A673 (cell line): Measurements from ENCODE around the gene NEURL3. TPM values are rescaled to one million over a fixed set of nuclear protein-coding genes. Genes with fewer than 3 reads are reported as not detected.

Source experiments
- BruUV-seq: library from RNA; stranded (reverse); fragments of 400-500 nt; replicated peaks from 2 replicates; lab custom pipeline; 2021; lab: Mats Ljungman, UMichigan
- CTCF ChIA-PET: fragments of 300-600 bp; sonication (Branson Sonifier 250); formaldehyde crosslinking; loops from one replicate; lab custom pipeline; 2022; ENCODE audit warnings: antibody characterized with exemption; lab: Charles Lee
- POLR2A ChIA-PET: fragments of 300-600 bp; sonication (Branson Sonifier 250); formaldehyde crosslinking; loops from one replicate; lab custom pipeline; 2022; ENCODE audit warnings: antibody characterized with exemption; ENCODE audit not compliant: low non-redundant PET; lab: Charles Lee
- DNase-seq: peaks from one replicate; pipeline ENCODE4 v3.0.0-alpha.2; 2015; ENCODE audit warnings: low spot score
- H3K27ac ChIP-seq: fragments of 200-600 bp; sonication (generic); 2 replicates; pipeline ENCODE4 v1.5.1; 2016; ENCODE audit warnings: mixed run types, low read depth, mild to moderate bottlenecking, mixed read lengths, antibody characterized with exemption, low read length; ENCODE audit not compliant: poor library complexity, severe bottlenecking
- H3K27me3 ChIP-seq: fragments of 200-600 bp; sonication (generic); replicated peaks from 2 replicates; pipeline ENCODE4 v1.6.1; 2017; ENCODE audit warnings: mixed run types, low read depth, mild to moderate bottlenecking, mixed read lengths, antibody characterized with exemption, low read length; ENCODE audit not compliant: insufficient read depth, poor library complexity
- H3K36me3 ChIP-seq: fragments of 200-600 bp; sonication (generic); 2 replicates; pipeline ENCODE4 v1.6.1; 2016; ENCODE audit warnings: mixed run types, mild to moderate bottlenecking, mixed read lengths, antibody characterized with exemption, low read length; ENCODE audit not compliant: insufficient read depth, poor library complexity, severe bottlenecking
- H3K4me1 ChIP-seq: fragments of 200-600 bp; sonication (generic); 2 replicates; pipeline ENCODE4 v1.6.1; 2017; ENCODE audit warnings: mixed run types, mild to moderate bottlenecking, mixed read lengths, antibody characterized with exemption, low read length; ENCODE audit not compliant: insufficient read depth, poor library complexity, severe bottlenecking
- H3K4me3 ChIP-seq: fragments of 200-600 bp; sonication (generic); 2 replicates; pipeline ENCODE4 v1.5.1; 2016; ENCODE audit warnings: low read depth, mixed run types, mild to moderate bottlenecking, mixed read lengths, low read length; ENCODE audit not compliant: poor library complexity, severe bottlenecking
- H3K9me3 ChIP-seq: fragments of 200-600 bp; sonication (generic); 2 replicates; pipeline ENCODE4 v1.6.1; 2016; ENCODE audit warnings: mixed run types, low read depth, mild to moderate bottlenecking, mixed read lengths, antibody characterized with exemption, low read length; ENCODE audit not compliant: poor library complexity, severe bottlenecking
- EZH2 ChIP-seq: fragments of 200-600 bp; sonication (generic); IDR thresholded peaks from 2 replicates; pipeline ENCODE4 v1.6.1; 2017; ENCODE audit warnings: borderline replicate concordance, low read depth, mild to moderate bottlenecking, mixed read lengths, antibody characterized with exemption, low read length; ENCODE audit not compliant: poor library complexity, severe bottlenecking
- intact Hi-C: fragments of 100-400 bp; cut with micrococcal nuclease; formaldehyde crosslinking; loops from one replicate; pipeline ENCODE4 v1.10.0; 2022; ENCODE audit not compliant: unreplicated experiment
- total RNA-seq: library from RNA; stranded (reverse); gene quantifications from 2 replicates; pipeline ENCODE4 v1.2.3, GENCODE V29; 2021
- TF ChIP-seq, protein P1 (sequence below): fragments of 300-800, 200-600 bp; sonication (generic); conservative IDR thresholded peaks from 2 replicates; pipeline ENCODE4 v1.5.1; 2017; ENCODE audit warnings: low read depth, mild to moderate bottlenecking, antibody characterized with exemption, low read length, moderate library complexity, mixed read lengths

NEURL3 gene
- total RNA-seq, 1 experiment from 2014 or later = not detected

DNA sequence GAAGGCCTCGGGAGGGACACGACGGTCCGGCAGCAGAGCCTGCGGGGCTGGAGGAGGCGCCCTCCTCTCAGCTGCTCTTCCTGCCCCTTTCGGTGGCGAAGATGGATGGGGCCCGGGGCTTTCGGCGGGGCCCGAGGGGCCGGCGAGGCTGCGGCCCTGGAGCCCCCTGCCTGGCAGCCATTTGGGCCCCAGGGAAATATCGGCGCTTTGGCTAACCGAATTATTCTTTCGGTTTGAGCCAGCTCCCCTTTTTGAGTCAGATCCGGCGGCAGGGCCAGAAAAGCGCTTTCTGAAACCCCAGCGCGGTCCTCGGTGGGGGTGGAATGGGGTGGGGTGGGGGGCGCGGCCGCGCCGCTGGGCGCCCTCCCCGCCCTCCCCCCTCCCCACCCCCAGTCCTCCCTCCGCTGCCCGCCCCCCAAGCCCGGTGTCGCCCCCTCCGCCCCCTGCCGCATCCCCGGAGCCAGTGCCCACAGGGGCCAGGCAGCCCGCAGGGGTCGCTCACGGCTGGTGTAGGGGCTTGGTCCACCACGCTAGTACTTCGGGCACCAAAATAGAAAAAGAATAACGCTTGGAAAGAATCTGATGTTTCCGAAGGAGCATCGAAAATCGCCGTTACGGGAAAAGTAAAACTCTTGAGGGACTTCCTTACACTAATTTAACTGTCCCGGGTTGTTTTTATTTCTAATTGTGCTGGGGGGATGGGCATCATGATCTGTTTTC is 22.3 kb upstream of the NEURL3 start:
- TF ChIP-seq, protein P1, sequence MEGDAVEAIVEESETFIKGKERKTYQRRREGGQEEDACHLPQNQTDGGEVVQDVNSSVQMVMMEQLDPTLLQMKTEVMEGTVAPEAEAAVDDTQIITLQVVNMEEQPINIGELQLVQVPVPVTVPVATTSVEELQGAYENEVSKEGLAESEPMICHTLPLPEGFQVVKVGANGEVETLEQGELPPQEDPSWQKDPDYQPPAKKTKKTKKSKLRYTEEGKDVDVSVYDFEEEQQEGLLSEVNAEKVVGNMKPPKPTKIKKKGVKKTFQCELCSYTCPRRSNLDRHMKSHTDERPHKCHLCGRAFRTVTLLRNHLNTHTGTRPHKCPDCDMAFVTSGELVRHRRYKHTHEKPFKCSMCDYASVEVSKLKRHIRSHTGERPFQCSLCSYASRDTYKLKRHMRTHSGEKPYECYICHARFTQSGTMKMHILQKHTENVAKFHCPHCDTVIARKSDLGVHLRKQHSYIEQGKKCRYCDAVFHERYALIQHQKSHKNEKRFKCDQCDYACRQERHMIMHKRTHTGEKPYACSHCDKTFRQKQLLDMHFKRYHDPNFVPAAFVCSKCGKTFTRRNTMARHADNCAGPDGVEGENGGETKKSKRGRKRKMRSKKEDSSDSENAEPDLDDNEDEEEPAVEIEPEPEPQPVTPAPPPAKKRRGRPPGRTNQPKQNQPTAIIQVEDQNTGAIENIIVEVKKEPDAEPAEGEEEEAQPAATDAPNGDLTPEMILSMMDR = no peak; the same call in 1 of the 2 replicates
- no peak for TF ChIP-seq EZH2
- no peaks in the 10 kb centered on the region for H3K27me3 ChIP-seq
- H3K27ac ChIP-seq = no peak overlapping the region
- H3K9me3 ChIP-seq = no peaks in the 10 kb centered on the region
- intact Hi-C loops = no loop called here
- ChIA-PET POLR2A (no interaction called here), CTCF (interaction anchor here (1.3 kb wide), 1 partner anchor 27 kb away, joined by 4 read pairs; no protein-coding TSS in a partner anchor)
- no peak for DNase-seq
- H3K4me1 ChIP-seq = peaks cover 27% of the 10 kb centered on the region
- H3K36me3 ChIP-seq = no peaks in the 10 kb centered on the region
- BruUV-seq = no TSS peak
- peak overlapping the region; percentile 34 for H3K4me3 ChIP-seq

DNA sequence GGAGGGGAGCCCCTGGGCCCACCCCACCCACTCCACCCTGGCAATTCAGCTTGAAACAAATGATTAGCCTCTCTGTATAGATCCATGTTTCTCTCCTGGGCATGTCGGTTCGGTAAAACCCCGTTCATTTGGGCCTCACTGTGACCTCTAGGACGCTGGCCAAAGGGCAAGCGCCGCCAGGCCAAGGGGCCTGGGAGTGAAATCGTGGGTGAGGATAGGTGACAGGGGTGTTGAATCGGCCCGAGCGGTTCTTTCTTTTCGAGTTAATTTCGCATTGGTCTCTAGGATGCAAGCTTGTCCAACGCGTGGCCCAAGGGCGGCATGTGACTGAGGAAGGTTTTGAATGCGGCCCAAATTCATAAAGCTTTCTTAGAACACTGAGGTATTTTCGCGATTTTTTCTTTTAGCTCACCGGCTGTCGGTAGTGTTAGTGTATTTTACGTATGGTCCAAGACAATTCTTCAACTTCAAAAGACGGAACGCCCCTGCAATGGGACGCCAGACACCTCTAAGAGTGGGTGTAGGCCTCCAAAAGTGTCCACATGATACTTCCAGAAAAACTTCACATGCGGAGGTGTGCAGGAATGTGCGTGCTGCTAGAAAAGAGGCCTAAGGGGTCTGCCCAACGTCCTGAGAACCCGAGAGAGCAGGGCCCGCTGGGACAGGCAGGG is 21.6 kb upstream of the NEURL3 start:
- H3K36me3 ChIP-seq = no peaks in the 10 kb centered on the region
- no peak for TF ChIP-seq EZH2
- TF ChIP-seq, protein P1 = no peak
- DNase-seq = no peak
- peak overlapping the region; percentile 34 for H3K4me3 ChIP-seq
- intact Hi-C loops = no loop called here
- no peak overlapping the region for H3K27ac ChIP-seq
- POLR2A ChIA-PET = no interaction called here
- BruUV-seq = no TSS peak
- peaks cover 23% of the 10 kb centered on the region for H3K4me1 ChIP-seq
- no peaks in the 10 kb centered on the region for H3K27me3 ChIP-seq
- CTCF ChIA-PET = no interaction called here
- H3K9me3 ChIP-seq = no peaks in the 10 kb centered on the region

DNA sequence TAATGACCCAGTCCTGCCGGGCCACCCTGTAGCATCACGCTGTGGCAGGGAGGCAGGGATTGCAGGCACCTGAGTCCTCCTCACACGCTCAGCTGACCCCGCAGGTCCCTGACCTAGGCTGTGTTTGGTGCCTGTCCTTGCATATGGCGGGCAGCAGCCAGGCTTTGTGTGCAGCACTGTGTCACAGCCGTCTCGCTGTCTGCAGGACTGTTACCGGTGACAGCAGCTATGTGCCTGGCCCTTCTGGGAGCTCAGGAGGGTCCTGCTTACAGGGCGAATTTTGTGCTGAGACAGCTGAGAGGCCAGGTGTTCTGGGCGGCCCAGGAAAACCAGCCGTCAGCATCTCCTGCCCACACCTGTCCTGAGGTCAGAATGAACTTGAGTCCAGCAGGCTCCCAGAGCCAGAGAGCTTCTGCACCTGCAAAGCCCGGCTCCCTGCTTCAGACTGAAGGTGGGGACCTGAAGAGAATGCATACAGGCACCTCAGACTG is 21.0 kb upstream of the NEURL3 start:
- Histone ChIP-seq H3K36me3 (no peaks in the 10 kb centered on the region), H3K9me3 (no peaks in the 10 kb centered on the region), H3K27ac (no peak overlapping the region), H3K27me3 (no peaks in the 10 kb centered on the region), H3K4me1 (peaks cover 17% of the 10 kb centered on the region), H3K4me3 (no peak overlapping the region)
- CTCF ChIA-PET = no interaction called here
- BruUV-seq = no TSS peak
- POLR2A ChIA-PET = no interaction called here
- no peak for DNase-seq
- no peak for TF ChIP-seq EZH2
- TF ChIP-seq, protein P1 = no peak
- intact Hi-C loops = no loop called here
